ENCODE measurements around the gene HYKK. TPM values are rescaled to one million over a fixed set of nuclear protein-coding genes. Genes with fewer than 3 reads are reported as not detected.
"Not testable (repeated sequence)": the region's sequence is repeated elsewhere in the genome, so short reads cannot be mapped to it uniquely, and the experiment has no call there.

HYKK gene
- total and polyA plus RNA-seq, 4 donors = 0.88 to 8.6 (median 6.3) TPM

DNA sequence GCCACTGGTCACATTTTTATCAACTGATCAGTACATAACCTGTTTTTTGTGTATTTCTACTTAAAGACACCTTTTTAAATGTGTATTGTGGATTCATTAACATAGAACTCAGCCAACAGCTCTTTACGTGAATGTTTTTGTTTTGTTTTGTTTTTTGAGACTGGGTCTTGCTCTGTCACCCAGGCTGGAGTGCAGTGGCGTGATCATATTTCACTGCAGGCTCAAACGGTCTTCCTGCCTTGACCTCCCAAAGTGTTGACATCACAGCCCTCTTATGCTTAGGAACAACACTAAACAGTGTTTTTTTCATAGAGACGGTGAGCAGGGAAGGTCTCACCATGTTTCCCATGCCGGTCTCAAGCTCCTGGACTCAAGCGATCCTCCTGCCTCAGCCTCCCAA lies 42.8 kb downstream of the HYKK start:
- Histone ChIP-seq H3K4me1 (ENCODE audit: control insufficient read depth in 1 of 2, insufficient read depth in 2 of 2, low read length in 2 of 2) (no peaks in the 10 kb centered on the region), H3K36me3 (ENCODE audit: control insufficient read depth in 1 of 2, insufficient read depth in 2 of 2, low read length in 1 of 2) (peaks cover 0 to 16% of the 10 kb centered on the region in 2 donors), H3K4me3 (ENCODE audit: low read length in 2 of 2) (no peak overlapping the region), H3K9me3 (ENCODE audit: control insufficient read depth, low read length) (no peaks in the 10 kb centered on the region), H3K27me3 (ENCODE audit: control insufficient read depth in 1 of 2, insufficient read depth in 2 of 2, low read length in 1 of 2) (no peaks in the 10 kb centered on the region), H3K27ac (ENCODE audit: low read depth in 1 of 2, low read length in 2 of 2) (no peak overlapping the region)
- intact Hi-C loops (cut with DNase I) = no loop called here
- DNase-seq = no peak
- ATAC-seq (ENCODE audit: low FRiP score) = no peak
- 63 to 66% methylated on average over 6 of the region's 6 CpGs for WGBS, 2 donors

- no peak overlapping the region for H3K27ac ChIP-seq (ENCODE audit: low read depth in 1 of 2, low read length in 2 of 2)
- no peaks in the 10 kb centered on the region for H3K27me3 ChIP-seq (ENCODE audit: control insufficient read depth in 1 of 2, insufficient read depth in 2 of 2, low read length in 1 of 2)
- intact Hi-C loops (cut with DNase I) = no loop called here
- no peaks in the 10 kb centered on the region for H3K9me3 ChIP-seq (ENCODE audit: control insufficient read depth, low read length)
- no peak for DNase-seq
- WGBS, 2 donors = 61 to 67% methylated on average over 3 of the region's 3 CpGs
- ATAC-seq (ENCODE audit: low FRiP score) = no peak
- H3K4me3 ChIP-seq (ENCODE audit: low read length in 2 of 2) = no peak overlapping the region
- peaks cover 0 to 15% of the 10 kb centered on the region in 2 donors for H3K36me3 ChIP-seq (ENCODE audit: control insufficient read depth in 1 of 2, insufficient read depth in 2 of 2, low read length in 1 of 2)
- H3K4me1 ChIP-seq (ENCODE audit: control insufficient read depth in 1 of 2, insufficient read depth in 2 of 2, low read length in 2 of 2) = no peaks in the 10 kb centered on the region
Measured at GRCh38 chr15:78550815-78551214, 43.4 kb downstream of the HYKK start.

GRCh38 chr15:78551902-78552301 lies 44.5 kb downstream of the HYKK start:
- intact Hi-C loops (cut with DNase I) = no loop called here
- no peak for ATAC-seq (ENCODE audit: low FRiP score)
- WGBS, 2 donors = 72 to 75% methylated on average over 5 of the region's 5 CpGs

DNA sequence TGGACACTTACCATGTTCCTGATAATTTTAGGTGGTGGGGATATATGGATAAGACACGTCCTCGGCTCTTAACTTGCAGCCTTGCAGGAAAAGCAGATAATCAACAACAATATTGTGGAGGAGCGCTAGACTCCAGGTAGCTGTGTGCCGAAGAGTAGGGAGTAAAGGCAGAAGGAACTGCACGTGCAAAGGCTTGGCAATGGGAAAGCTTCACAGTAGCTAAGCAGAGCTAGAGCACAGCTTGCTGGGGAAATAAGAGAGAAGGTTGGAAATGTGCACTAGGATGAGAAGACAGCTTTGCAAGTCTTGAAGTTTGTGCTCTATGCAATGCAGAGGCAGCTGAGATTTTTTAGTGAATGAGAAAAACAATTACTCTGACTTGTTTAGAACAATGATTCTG lies 45.2 kb downstream of the HYKK start:
- no peak overlapping the region for H3K27ac ChIP-seq (ENCODE audit: low read depth in 1 of 2, low read length in 2 of 2)
- no peak for DNase-seq
- no peaks in the 10 kb centered on the region for H3K4me1 ChIP-seq (ENCODE audit: control insufficient read depth in 1 of 2, insufficient read depth in 2 of 2, low read length in 2 of 2)
- no peaks in the 10 kb centered on the region for H3K9me3 ChIP-seq (ENCODE audit: control insufficient read depth, low read length)
- no peaks in the 10 kb centered on the region for H3K27me3 ChIP-seq (ENCODE audit: control insufficient read depth in 1 of 2, insufficient read depth in 2 of 2, low read length in 1 of 2)
- WGBS, 2 donors = 34 to 39% methylated on average over 5 of the region's 5 CpGs
- no peak for ATAC-seq (ENCODE audit: low FRiP score)
- H3K36me3 ChIP-seq (ENCODE audit: control insufficient read depth in 1 of 2, insufficient read depth in 2 of 2, low read length in 1 of 2) = peaks cover 0 to 9% of the 10 kb centered on the region in 2 donors
- intact Hi-C loops (cut with DNase I) = no loop called here
- no peak overlapping the region for H3K4me3 ChIP-seq (ENCODE audit: low read length in 2 of 2)

More at GRCh38 chr15:78551902-78552301, 44.5 kb downstream of the HYKK start:
- Histone ChIP-seq H3K27ac (ENCODE audit: low read depth in 1 of 2, low read length in 2 of 2) (no peak overlapping the region), H3K9me3 (ENCODE audit: control insufficient read depth, low read length) (no peaks in the 10 kb centered on the region), H3K27me3 (ENCODE audit: control insufficient read depth in 1 of 2, insufficient read depth in 2 of 2, low read length in 1 of 2) (no peaks in the 10 kb centered on the region), H3K36me3 (ENCODE audit: control insufficient read depth in 1 of 2, insufficient read depth in 2 of 2, low read length in 1 of 2) (peaks cover 0 to 9% of the 10 kb centered on the region in 2 donors), H3K4me3 (ENCODE audit: low read length in 2 of 2) (no peak overlapping the region), H3K4me1 (ENCODE audit: control insufficient read depth in 1 of 2, insufficient read depth in 2 of 2, low read length in 2 of 2) (no peaks in the 10 kb centered on the region)
- no peak for DNase-seq

GRCh38 chr15:78560201-78560600 lies 52.8 kb downstream of the HYKK start:
- H3K36me3 ChIP-seq (ENCODE audit: control insufficient read depth in 1 of 2, insufficient read depth in 2 of 2, low read length in 1 of 2); H3K27me3 ChIP-seq (ENCODE audit: control insufficient read depth in 1 of 2, insufficient read depth in 2 of 2, low read length in 1 of 2); H3K4me3 ChIP-seq (ENCODE audit: low read length in 2 of 2); ATAC-seq (ENCODE audit: low FRiP score); H3K27ac ChIP-seq (ENCODE audit: low read depth in 1 of 2, low read length in 2 of 2); H3K9me3 ChIP-seq (ENCODE audit: control insufficient read depth, low read length); H3K4me1 ChIP-seq (ENCODE audit: control insufficient read depth in 1 of 2, insufficient read depth in 2 of 2, low read length in 2 of 2); DNase-seq; intact Hi-C loops (cut with DNase I): not testable (repeated sequence)
- 94 to 95% methylated on average over 10 of the region's 10 CpGs for WGBS, 2 donors

- peaks cover 0 to 2% of the 10 kb centered on the region in 2 donors for H3K27me3 ChIP-seq (ENCODE audit: control insufficient read depth in 1 of 2, insufficient read depth in 2 of 2, low read length in 1 of 2)
- DNase-seq (no peak), ATAC-seq (ENCODE audit: low FRiP score) (no peak)
- no peak overlapping the region for H3K27ac ChIP-seq (ENCODE audit: low read depth in 1 of 2, low read length in 2 of 2)
- H3K9me3 ChIP-seq (ENCODE audit: control insufficient read depth, low read length) = no peaks in the 10 kb centered on the region
- no peak overlapping the region for H3K4me3 ChIP-seq (ENCODE audit: low read length in 2 of 2)
- H3K4me1 ChIP-seq (ENCODE audit: control insufficient read depth in 1 of 2, insufficient read depth in 2 of 2, low read length in 2 of 2) = no peaks in the 10 kb centered on the region
- intact Hi-C loops (cut with DNase I) = no loop called here
- 82 to 89% methylated on average over 5 of the region's 5 CpGs for WGBS, 2 donors
- no peaks in the 10 kb centered on the region for H3K36me3 ChIP-seq (ENCODE audit: control insufficient read depth in 1 of 2, insufficient read depth in 2 of 2, low read length in 1 of 2)
Measured at GRCh38 chr15:78561490-78561889, 54.1 kb downstream of the HYKK start.

GRCh38 chr15:78563092-78563491 lies 55.7 kb downstream of the HYKK start:
- no peaks in the 10 kb centered on the region for H3K36me3 ChIP-seq (ENCODE audit: control insufficient read depth in 1 of 2, insufficient read depth in 2 of 2, low read length in 1 of 2)
- intact Hi-C loops (cut with DNase I) = no loop called here
- no peaks in the 10 kb centered on the region for H3K4me1 ChIP-seq (ENCODE audit: control insufficient read depth in 1 of 2, insufficient read depth in 2 of 2, low read length in 2 of 2)
- H3K27me3 ChIP-seq (ENCODE audit: control insufficient read depth in 1 of 2, insufficient read depth in 2 of 2, low read length in 1 of 2) = peaks cover 0 to 2% of the 10 kb centered on the region in 2 donors
- H3K4me3 ChIP-seq (ENCODE audit: low read length in 2 of 2) = no peak overlapping the region
- 93 to 100% methylated on average over 2 of the region's 2 CpGs for WGBS, 2 donors
- ATAC-seq (ENCODE audit: low FRiP score) (no peak), DNase-seq (no peak)
- no peaks in the 10 kb centered on the region for H3K9me3 ChIP-seq (ENCODE audit: control insufficient read depth, low read length)
- no peak overlapping the region for H3K27ac ChIP-seq (ENCODE audit: low read depth in 1 of 2, low read length in 2 of 2)

GRCh38 chr15:78564743-78565096 lies 57.3 kb downstream of the HYKK start:
- ATAC-seq (ENCODE audit: low FRiP score) (no peak), DNase-seq (no peak)
- Histone ChIP-seq H3K4me3 (ENCODE audit: low read length in 2 of 2) (no peak overlapping the region), H3K36me3 (ENCODE audit: control insufficient read depth in 1 of 2, insufficient read depth in 2 of 2, low read length in 1 of 2) (no peaks in the 10 kb centered on the region), H3K9me3 (ENCODE audit: control insufficient read depth, low read length) (no peaks in the 10 kb centered on the region), H3K27me3 (ENCODE audit: control insufficient read depth in 1 of 2, insufficient read depth in 2 of 2, low read length in 1 of 2) (peaks cover 0 to 2% of the 10 kb centered on the region in 2 donors), H3K27ac (ENCODE audit: low read depth in 1 of 2, low read length in 2 of 2) (no peak overlapping the region), H3K4me1 (ENCODE audit: control insufficient read depth in 1 of 2, insufficient read depth in 2 of 2, low read length in 2 of 2) (no peaks in the 10 kb centered on the region)
- 64% methylated on average over 11 of the region's 11 CpGs for WGBS, 2 donors
- intact Hi-C loops (cut with DNase I) = no loop called here

- no peak within 1 kb of the TSS for H3K27ac ChIP-seq (ENCODE audit: low read depth in 1 of 2, low read length in 2 of 2)
- no peaks in the 10 kb centered on the region for H3K4me1 ChIP-seq (ENCODE audit: control insufficient read depth in 1 of 2, insufficient read depth in 2 of 2, low read length in 2 of 2)
- H3K9me3 ChIP-seq (ENCODE audit: control insufficient read depth, low read length) = no peaks in the 10 kb centered on the region
- H3K4me3 ChIP-seq (ENCODE audit: low read length in 2 of 2) = peak within 1 kb of the TSS; percentile 15 to 79
- intact Hi-C loops (cut with DNase I) = no loop called here
- 1% methylated on average over 61 to 75 of the region's 75 CpGs for WGBS, 2 donors
- H3K27me3 ChIP-seq (ENCODE audit: control insufficient read depth in 1 of 2, insufficient read depth in 2 of 2, low read length in 1 of 2) = peaks cover 0 to under 1% of the 10 kb centered on the region in 2 donors
- ATAC-seq (ENCODE audit: low FRiP score) (peak; percentile 81), DNase-seq (peak; percentile 89 to 90)
- H3K36me3 ChIP-seq (ENCODE audit: control insufficient read depth in 1 of 2, insufficient read depth in 2 of 2, low read length in 1 of 2) = no peaks in the 10 kb centered on the region
Measured at GRCh38 chr15:78565097-78565950, 57.9 kb downstream of the HYKK start, which contains the start of gene CHRNA5. Gene CHRNA5, plus strand, starts transcription at chr15:78565520. Its CDS starts 200 bp downstream, at chr15:78565720.
